Activated T-helper 17 cell treated with anti-CD3 and anti-CD28 coated beads, Interleukin-2, amount 50 U/mL, for 72 hours (primary cell): Measurements from ENCODE around the gene WFIKKN2. TPM values are rescaled to one million over a fixed set of nuclear protein-coding genes. Genes with fewer than 3 reads are reported as not detected.
"Not testable (repeated sequence)": the region's sequence is repeated elsewhere in the genome, so short reads cannot be mapped to it uniquely, and the experiment has no call there.

Experiments used
- ATAC-seq: fragments of 150-1000 bp; cut with Tn5 transposase; replicated peaks from 2 replicates; pipeline ENCODE4 v1.10.0; 2021; ENCODE audit warnings: mild to moderate bottlenecking, moderate library complexity
- H3K27ac Mint-ChIP-seq: one replicate; pipeline ENCODE4 v1.8.0; 2022; ENCODE audit warnings: mixed read lengths
- H3K27me3 Mint-ChIP-seq: one replicate; pipeline ENCODE4 v1.8.0; 2022; ENCODE audit warnings: mixed read lengths
- H3K36me3 Mint-ChIP-seq: one replicate; pipeline ENCODE4 v1.8.0; 2022; ENCODE audit warnings: low read depth, mild to moderate bottlenecking, mixed read lengths
- H3K4me1 Mint-ChIP-seq: one replicate; pipeline ENCODE4 v1.8.0; 2022; ENCODE audit warnings: mixed read lengths
- H3K4me3 Mint-ChIP-seq: one replicate; pipeline ENCODE4 v1.8.0; 2022; ENCODE audit warnings: mild to moderate bottlenecking, mixed read lengths
- H3K9me3 Mint-ChIP-seq: one replicate; pipeline ENCODE4 v1.8.0; 2022; ENCODE audit warnings: mixed read lengths
- total RNA-seq, 2 donors: library from RNA; stranded (reverse); gene quantifications; one replicate each; pipeline ENCODE4 v1.2.3, GENCODE V29; 2022

WFIKKN2 gene
- total RNA-seq, 2 donors from 2014 or later: not detected

DNA sequence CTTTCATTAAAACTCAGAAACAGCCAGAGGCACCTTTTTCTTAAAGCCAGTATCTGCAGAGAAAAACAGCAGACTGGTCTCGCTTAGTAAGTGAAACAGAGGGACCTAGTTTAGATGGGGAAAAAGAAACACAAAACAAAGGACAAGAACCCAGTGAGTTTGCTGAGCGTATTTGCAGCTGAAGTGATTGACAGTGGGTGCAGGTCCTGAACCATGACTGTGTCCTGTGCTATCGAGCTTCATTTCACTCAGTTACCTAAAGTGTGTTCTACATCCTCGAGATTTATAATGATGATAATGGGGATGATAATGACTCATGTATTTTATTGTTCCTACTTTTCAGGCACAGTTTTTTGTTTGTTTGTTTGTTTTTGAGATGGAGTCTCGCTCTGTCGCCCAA lies 31.7 kb upstream of the WFIKKN2 start:
- Mint-ChIP-seq H3K27ac (no peak overlapping the region), H3K4me1 (no peaks in the 10 kb centered on the region), H3K36me3 (no peaks in the 10 kb centered on the region)

DNA sequence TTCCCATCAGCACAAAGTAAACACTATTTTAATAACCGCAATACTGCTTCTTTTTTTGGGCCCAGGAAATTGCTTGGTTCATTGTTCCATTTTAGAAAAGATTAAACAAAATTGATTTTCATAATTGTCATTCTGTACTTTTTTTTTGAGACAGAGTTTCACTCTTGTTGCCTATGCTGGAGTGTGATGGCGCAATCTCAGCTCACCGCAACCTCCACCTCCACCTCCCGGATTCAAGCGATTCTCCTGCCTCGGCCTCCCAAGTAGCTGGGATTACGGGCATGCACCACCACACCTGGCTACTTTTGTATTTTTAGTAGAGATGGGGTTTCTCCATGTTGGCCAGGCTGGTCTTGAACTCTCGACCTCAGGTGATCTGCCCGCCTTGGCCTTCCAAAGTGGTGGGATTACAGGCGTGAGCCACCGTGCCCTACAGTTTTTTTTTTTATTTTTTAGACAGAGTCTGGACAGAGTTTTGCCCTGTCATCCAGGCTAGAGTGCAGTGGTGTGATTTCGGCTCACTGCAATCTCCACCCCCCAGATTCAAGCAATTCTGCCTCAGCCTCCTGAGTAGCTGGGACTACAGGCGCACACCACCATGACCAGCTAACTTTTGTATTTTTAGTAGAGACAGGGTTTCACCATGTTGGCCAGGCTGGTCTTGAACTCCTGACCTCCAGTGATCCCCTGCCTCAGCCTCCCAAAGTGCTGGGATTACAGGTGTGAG lies 30.5 kb upstream of the WFIKKN2 start:
- not testable (repeated sequence) for H3K4me1 Mint-ChIP-seq, H3K27me3 Mint-ChIP-seq, H3K36me3 Mint-ChIP-seq, ATAC-seq, H3K9me3 Mint-ChIP-seq, H3K4me3 Mint-ChIP-seq, H3K27ac Mint-ChIP-seq

More for the DNA sequence above, 31.7 kb upstream of the WFIKKN2 start:
- no peak overlapping the region for H3K4me3 Mint-ChIP-seq
- no peaks in the 10 kb centered on the region for H3K27me3 Mint-ChIP-seq
- ATAC-seq: no peak
- no peaks in the 10 kb centered on the region for H3K9me3 Mint-ChIP-seq

DNA sequence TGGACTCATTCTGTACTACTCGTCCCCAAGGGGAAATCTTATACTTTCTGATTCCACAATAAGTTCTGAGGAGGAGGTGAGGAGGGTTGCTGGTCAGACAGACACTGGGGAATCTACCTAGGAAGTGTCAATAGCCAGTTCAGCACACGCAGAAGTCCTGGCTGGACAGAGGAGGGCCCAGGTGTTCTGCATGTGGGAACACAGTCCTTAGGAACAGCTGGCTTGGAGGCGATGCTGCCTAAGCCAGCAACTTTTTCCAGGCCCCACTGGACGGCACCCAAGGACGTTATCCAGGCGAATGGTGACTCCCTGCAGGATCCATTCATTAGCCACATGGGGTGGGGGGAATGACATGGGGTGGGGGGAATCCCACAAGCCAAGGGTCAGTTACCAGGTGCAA lies 29.9 kb upstream of the WFIKKN2 start:
- H3K4me1 Mint-ChIP-seq: no peaks in the 10 kb centered on the region
- no peak overlapping the region for H3K4me3 Mint-ChIP-seq
- no peaks in the 10 kb centered on the region for H3K9me3 Mint-ChIP-seq
- H3K27ac Mint-ChIP-seq: no peak overlapping the region
- H3K27me3 Mint-ChIP-seq: no peaks in the 10 kb centered on the region
- no peak for ATAC-seq
- H3K36me3 Mint-ChIP-seq: no peaks in the 10 kb centered on the region

DNA sequence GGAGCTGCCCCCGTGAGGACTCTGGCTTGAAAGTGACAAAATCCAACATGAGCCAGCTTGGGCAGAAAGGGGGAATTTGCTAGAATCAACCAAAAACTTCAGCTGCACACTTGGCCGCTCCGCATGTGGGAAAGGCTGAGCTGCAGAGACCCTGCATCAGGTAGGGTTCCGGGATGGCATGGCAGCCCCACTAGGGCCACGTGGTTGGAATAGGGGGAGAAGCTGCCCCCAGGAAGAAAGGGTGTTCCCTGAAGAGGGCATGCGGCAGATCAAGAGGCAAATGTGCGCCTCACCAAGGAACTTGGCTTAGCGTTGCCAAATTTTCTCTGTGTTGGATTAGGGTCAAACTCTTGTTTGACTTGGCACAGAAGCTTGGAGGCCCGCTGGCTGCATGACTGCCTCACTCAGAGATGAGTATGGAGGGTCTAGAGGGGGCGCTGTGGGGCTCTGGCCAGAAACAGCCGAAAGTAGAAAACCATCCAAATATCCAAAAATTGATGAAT lies 29.2 kb upstream of the WFIKKN2 start:
- Mint-ChIP-seq H3K27ac (no peak overlapping the region), H3K9me3 (no peaks in the 10 kb centered on the region), H3K4me3 (no peak overlapping the region), H3K27me3 (no peaks in the 10 kb centered on the region), H3K36me3 (no peaks in the 10 kb centered on the region), H3K4me1 (no peaks in the 10 kb centered on the region)
- no peak for ATAC-seq

DNA sequence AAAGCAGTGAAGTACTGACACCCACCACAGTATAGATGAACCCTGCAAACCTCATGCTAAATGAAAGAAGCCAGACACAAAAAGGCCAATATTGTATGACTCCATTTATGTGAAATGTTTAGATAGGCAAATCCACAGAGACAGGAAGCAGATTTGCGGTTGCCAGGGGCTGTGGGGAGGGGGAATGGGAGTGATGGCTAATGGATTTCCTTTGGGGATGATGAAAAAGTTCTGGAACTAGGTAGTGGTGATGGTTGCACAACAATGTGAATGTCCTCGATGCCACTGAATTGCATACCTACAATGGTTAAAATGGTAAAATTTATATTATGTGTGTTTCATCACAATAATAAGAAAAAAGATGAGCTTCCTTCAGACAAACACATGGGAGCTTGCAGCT lies 28.4 kb upstream of the WFIKKN2 start:
- H3K4me1 Mint-ChIP-seq: no peaks in the 10 kb centered on the region
- no peaks in the 10 kb centered on the region for H3K9me3 Mint-ChIP-seq
- no peak for ATAC-seq

DNA sequence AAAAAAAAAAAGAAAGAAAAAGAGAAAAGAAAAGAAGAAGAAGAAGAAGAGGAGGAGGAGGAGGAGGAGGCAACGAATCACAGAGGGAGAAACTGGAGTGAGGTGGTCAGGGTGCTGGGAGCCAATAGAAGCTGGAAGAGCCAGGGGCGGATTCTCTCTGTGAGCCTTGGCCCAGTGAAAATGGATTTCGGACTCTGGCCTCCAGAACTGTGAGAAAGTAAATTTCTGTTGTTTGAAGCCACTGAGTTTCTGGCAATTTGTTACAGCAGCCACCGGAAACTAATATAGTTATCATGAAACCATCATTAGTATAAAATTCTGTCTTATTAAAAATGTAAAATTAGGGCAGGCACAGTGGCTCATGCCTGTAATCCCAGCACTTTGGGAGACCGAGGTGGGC lies 27.7 kb upstream of the WFIKKN2 start:
- H3K9me3 Mint-ChIP-seq: no peaks in the 10 kb centered on the region
- H3K4me3 Mint-ChIP-seq: no peak overlapping the region
- ATAC-seq: no peak
- no peaks in the 10 kb centered on the region for H3K27me3 Mint-ChIP-seq
- no peak overlapping the region for H3K27ac Mint-ChIP-seq
- H3K4me1 Mint-ChIP-seq: no peaks in the 10 kb centered on the region
- H3K36me3 Mint-ChIP-seq: no peaks in the 10 kb centered on the region

More for the DNA sequence above, 28.4 kb upstream of the WFIKKN2 start:
- no peak overlapping the region for H3K27ac Mint-ChIP-seq
- H3K36me3 Mint-ChIP-seq: no peaks in the 10 kb centered on the region
- H3K4me3 Mint-ChIP-seq: no peak overlapping the region
- no peaks in the 10 kb centered on the region for H3K27me3 Mint-ChIP-seq

DNA sequence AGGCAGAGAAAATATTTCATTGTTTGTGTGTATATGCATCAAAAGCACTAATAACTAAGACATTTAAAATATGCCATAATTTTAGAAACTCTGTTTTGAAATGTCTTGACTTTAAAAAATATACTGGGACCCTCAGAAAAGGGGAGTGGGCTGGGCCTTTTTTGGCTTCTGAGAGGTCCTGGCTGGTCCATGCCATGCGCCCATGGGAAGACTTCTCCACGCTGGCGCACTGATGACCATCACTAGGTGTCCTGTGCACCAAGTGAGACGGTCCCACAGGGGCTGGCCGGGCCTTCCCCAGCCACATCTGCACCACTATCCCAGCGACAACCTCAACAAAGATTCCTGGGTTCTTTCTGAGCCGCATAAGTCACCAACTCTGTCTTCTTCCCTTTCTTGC lies 27.0 kb upstream of the WFIKKN2 start:
- H3K27ac Mint-ChIP-seq: no peak overlapping the region
- H3K4me3 Mint-ChIP-seq: no peak overlapping the region
- no peaks in the 10 kb centered on the region for H3K9me3 Mint-ChIP-seq
- H3K36me3 Mint-ChIP-seq: no peaks in the 10 kb centered on the region
- no peak for ATAC-seq
- H3K27me3 Mint-ChIP-seq: no peaks in the 10 kb centered on the region
- no peaks in the 10 kb centered on the region for H3K4me1 Mint-ChIP-seq

DNA sequence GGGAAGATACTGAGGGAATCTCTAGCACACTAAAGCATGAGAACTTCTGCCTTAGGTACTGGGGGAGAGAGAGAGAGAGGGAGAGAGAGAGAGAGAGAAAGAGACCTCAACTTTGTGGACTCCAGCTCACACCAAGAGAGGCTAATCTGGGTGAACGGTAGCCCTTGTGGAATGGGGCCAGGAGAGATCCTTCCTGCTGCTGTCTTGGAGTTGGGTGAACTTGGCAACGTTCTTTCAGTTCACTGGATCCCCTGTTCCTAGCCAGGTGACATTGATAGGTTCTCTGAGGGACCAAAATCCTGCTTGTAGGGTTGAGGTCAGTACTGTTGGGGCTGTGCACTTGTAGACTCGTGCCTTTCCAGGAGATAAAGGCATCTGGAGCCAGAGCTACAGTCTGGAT lies 26.5 kb upstream of the WFIKKN2 start:
- no peak for ATAC-seq
- Mint-ChIP-seq H3K4me1 (no peaks in the 10 kb centered on the region), H3K27ac (no peak overlapping the region), H3K9me3 (no peaks in the 10 kb centered on the region), H3K36me3 (no peaks in the 10 kb centered on the region), H3K27me3 (peaks cover 4% of the 10 kb centered on the region), H3K4me3 (no peak overlapping the region)

DNA sequence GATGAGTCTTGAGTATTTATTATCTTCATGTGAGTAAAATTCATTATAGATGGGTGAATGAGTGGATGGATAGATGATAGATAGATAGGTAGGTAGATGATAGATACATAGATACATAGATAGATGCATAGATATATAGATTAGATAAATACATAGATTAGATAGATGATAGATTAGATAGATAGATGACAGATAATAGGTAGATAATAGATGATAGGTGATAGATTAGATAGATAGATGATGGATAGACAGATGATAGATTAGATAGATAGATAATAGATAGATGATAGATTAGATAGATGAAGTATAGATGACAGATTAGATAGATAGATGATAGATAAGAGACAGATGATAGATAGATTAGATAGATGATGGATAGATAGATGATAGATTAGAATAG lies 21.8 kb upstream of the WFIKKN2 start:
- no peaks in the 10 kb centered on the region for H3K9me3 Mint-ChIP-seq

DNA sequence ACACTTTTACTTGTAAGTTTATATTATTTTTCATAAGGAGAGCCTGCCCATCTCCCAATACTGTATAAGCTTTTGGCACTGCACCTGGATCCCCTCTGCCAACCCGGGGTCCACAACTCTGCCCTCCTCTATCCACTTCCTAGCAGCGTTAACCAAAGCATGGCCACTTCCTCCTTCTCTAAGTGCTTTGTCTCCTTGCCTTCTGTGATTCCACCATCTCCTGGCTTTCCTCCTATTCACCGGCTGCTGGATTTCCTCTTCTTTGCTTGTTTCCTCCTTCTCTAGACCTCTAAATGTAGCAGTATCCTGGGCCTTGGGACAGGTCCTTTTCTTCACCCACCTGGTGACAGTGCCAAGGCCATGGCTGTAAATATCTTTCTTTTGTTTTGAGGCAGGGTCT lies 20.0 kb upstream of the WFIKKN2 start:
- H3K36me3 Mint-ChIP-seq: no peaks in the 10 kb centered on the region
- peaks cover 18% of the 10 kb centered on the region for H3K27me3 Mint-ChIP-seq
- no peak for ATAC-seq
- H3K27ac Mint-ChIP-seq: no peak overlapping the region
- no peaks in the 10 kb centered on the region for H3K9me3 Mint-ChIP-seq
- H3K4me3 Mint-ChIP-seq: no peak overlapping the region
- peaks cover 6% of the 10 kb centered on the region for H3K4me1 Mint-ChIP-seq

More for the DNA sequence above, 21.8 kb upstream of the WFIKKN2 start:
- no peaks in the 10 kb centered on the region for H3K4me1 Mint-ChIP-seq
- no peak overlapping the region for H3K4me3 Mint-ChIP-seq
- H3K27me3 Mint-ChIP-seq: peaks cover 13% of the 10 kb centered on the region
- no peak for ATAC-seq
- no peaks in the 10 kb centered on the region for H3K36me3 Mint-ChIP-seq
- H3K27ac Mint-ChIP-seq: no peak overlapping the region

DNA sequence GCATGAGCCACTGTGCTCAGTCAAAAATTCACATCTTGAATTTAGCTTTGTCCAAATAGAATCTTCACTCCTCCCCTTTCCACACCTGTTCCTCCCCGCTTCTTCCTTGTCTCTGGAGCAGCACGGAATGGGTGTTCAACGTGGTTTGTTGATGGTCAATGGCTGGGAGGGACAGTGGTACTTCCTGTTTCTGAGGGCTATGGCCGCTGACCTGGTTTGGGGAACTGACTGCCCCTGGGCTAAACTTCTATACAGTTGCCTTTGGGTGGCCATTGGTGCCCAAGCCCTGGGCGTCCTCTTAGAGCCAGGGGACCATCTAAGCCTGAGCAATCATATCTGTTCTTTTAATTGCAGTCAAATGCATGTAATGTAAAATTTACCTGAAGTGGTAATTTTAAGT lies 19.1 kb upstream of the WFIKKN2 start:
- H3K36me3 Mint-ChIP-seq: no peaks in the 10 kb centered on the region
- H3K27ac Mint-ChIP-seq: no peak overlapping the region
- no peak for ATAC-seq
- peaks cover 6% of the 10 kb centered on the region for H3K4me1 Mint-ChIP-seq
- no peak overlapping the region for H3K4me3 Mint-ChIP-seq
- no peaks in the 10 kb centered on the region for H3K9me3 Mint-ChIP-seq
- H3K27me3 Mint-ChIP-seq: peaks cover 18% of the 10 kb centered on the region

DNA sequence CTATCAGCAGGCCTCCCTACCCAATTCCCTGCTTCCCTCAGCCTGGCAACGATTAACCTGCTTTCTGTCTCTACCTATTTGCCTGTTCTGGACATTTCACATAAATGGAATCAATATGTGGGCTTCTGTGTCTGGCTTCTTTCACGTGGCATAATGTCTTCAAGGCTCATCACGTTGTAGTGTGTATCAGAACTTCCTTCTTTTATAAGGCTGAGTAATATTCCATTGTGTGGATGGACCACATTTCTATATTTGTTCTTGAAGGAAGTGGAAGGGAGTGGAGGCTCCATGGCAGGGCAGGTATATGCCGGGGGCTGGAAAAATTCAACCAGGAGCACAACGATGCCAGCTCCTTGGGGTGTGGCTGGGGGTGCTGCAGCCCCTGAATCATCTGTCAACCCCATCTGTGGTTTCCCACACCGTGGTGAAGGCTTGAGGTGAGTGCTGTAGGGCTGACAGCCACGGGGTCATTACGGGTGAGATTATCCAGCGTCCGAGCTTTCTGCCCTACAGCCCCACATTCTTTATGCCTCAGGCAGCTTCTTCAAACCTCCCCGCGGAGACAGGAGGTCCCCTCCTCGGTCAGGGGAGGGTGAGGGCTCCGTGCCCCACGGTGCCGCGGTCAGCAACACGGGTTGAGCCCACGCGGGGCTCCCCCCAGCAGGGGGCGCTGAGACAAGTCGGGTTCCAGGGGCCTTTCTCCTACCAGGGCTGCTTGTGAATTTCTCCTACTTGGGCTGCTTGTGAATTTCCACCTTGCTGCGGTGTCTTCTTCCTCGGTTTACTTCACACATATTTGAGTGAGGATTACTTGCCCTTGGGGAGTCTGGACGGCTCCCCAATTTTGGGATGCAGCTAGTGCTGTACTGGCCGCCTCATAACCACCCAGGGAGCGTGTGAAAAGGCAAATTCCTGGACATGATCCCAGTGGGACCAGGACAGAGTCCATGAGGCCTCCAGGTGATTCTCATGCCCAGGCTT lies 18.3 kb upstream of the WFIKKN2 start:
- Mint-ChIP-seq H3K36me3 (no peaks in the 10 kb centered on the region), H3K4me1 (peaks cover 9% of the 10 kb centered on the region), H3K9me3 (no peaks in the 10 kb centered on the region), H3K27ac (no peak overlapping the region), H3K4me3 (no peak overlapping the region), H3K27me3 (peaks cover 18% of the 10 kb centered on the region)
- ATAC-seq: peak; percentile 63

DNA sequence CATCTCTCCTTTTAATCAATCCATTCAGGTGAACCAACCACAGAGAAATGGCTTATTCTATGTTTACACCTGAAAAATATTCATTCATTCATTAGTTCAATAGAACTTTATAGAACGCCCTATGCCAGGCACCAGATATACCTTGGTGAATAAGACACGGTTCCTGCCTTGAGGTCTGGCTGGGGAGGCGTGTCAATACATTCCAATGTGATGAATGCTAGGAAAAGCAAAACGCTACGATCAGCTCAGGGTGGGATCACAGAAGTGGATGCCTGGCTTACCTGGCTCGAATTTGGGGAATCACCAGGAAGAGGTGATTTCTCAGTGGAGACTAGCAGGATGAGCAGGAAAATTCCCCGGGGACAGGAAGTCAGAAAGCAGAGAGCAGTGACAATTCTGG lies 17.5 kb upstream of the WFIKKN2 start:
- no peak for ATAC-seq
- no peaks in the 10 kb centered on the region for H3K36me3 Mint-ChIP-seq
- no peaks in the 10 kb centered on the region for H3K9me3 Mint-ChIP-seq
- no peak overlapping the region for H3K27ac Mint-ChIP-seq
- H3K27me3 Mint-ChIP-seq: peaks cover 18% of the 10 kb centered on the region
- H3K4me1 Mint-ChIP-seq: peaks cover 9% of the 10 kb centered on the region
- H3K4me3 Mint-ChIP-seq: no peak overlapping the region

DNA sequence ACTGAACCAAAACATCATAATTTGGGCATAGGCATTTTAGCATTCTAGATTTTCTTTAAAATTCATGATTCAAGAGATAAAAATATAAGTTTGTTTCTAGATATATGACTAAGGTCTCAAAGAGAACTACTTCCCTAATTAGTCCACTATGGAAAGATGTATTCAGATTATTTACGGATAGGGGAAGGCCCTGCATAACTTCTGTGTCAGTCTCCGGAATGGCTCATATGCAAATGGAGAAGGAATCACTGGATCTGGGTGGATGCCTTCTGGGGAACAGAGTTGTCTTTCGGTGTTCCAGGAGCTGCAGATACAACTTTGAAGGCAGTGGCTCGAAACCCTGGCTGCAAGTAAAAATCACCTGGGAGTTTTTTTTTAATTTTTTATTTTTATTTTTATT lies 17.1 kb upstream of the WFIKKN2 start:
- no peak overlapping the region for H3K4me3 Mint-ChIP-seq
- no peaks in the 10 kb centered on the region for H3K9me3 Mint-ChIP-seq
- ATAC-seq: no peak
- no peaks in the 10 kb centered on the region for H3K36me3 Mint-ChIP-seq
- H3K4me1 Mint-ChIP-seq: peaks cover 9% of the 10 kb centered on the region
- H3K27ac Mint-ChIP-seq: no peak overlapping the region
- H3K27me3 Mint-ChIP-seq: peaks cover 18% of the 10 kb centered on the region
